GM21526 (cell line): Measurements from ENCODE around the gene TMEM54.

Experiments used
- ATAC-seq: cut with Tn5 transposase; IDR thresholded peaks from one replicate; pipeline ENCODE4 v1.9.1; 2021; ENCODE audit warnings: moderate library complexity; ENCODE audit not compliant: unreplicated experiment, low FRiP score

The TMEM54 gene, protein sequence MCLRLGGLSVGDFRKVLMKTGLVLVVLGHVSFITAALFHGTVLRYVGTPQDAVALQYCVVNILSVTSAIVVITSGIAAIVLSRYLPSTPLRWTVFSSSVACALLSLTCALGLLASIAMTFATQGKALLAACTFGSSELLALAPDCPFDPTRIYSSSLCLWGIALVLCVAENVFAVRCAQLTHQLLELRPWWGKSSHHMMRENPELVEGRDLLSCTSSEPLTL

DNA sequence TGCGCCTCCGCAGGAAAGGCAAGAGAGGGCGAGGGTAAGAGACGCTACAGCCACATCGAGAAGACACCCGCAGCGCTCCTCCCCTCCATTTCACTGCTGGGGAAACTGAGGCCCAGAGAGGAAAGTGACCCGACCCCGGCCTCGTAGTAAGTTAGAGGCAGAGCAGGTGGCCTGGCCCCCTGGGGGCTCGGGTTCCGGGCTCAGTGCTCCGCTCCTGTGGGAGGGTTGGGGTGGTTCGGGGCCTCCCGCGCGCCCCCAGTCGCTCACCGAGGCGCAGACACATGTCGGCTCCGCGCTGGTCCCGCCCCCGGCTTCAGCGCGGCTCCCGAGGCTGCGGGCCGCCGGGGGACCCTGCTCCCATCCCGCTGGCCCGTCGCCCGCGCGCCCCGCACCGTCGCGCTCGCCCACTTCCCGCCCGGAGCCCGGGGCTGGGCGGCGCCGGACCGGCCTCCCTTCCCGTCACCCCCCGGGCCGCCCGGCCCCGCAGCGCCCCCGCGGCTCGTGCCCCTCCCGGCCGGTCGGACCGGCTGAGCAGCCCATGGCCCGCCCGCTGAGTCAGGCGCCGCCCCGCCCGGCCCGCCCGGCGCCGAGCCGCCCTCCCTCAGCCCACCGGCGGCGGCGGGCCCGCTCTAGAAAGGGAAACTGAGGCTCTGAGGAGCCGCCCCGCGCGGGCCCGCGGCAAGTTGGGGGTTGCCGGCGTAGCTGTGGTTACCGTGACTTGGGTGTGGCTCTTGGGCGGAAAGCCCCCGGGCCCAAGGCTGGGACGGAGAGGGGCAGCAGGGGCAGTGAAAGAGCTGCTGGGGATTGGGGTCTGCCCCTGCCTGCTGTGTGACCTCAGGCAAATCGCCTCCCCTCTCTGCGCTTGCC, at the start of gene TMEM54:
TMEM54 (minus strand) TSS at position 434 of the 867 bp plus-strand sequence; CDS start at position 283, 151 bp downstream.
- no peak for ATAC-seq

DNA sequence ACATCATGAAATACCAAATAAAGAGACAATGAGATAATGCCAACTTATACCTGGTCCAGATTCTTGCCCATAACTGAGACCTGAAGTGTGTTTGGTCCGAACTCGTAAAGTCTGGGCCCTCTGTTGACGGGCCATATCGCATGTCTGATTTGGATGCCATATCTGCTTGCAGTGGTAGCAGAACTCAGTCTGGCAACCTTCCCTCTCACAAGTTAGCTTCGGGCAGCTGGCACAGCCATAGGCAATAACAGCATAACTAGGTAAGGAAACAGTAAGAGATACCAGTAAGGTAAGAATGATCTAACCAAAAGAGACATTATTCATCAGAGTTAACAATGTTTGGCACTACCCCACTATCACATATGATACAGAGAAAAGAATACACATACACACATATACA, 48.3 kb upstream of the TMEM54 start:
- no peak for ATAC-seq

DNA sequence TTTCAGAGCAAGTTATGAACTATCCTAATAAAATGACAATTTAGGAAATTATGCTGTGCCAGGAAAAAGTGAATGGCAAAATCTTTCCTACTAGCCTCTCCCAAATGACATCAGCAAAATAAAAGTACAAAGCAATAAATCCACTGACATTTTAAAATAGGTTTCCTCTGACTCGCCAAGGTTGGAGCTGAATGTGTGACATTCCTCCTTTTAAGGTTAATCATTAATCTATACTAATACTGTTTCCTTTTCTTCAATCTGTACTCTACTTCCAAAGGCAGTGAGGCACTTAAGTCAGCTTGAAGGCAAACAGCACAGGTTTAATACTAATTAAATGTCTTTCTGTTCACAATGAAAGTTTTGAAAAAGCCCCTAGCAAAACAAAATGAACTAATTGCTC, 47.7 kb upstream of the TMEM54 start:
- ATAC-seq, result no peak

DNA sequence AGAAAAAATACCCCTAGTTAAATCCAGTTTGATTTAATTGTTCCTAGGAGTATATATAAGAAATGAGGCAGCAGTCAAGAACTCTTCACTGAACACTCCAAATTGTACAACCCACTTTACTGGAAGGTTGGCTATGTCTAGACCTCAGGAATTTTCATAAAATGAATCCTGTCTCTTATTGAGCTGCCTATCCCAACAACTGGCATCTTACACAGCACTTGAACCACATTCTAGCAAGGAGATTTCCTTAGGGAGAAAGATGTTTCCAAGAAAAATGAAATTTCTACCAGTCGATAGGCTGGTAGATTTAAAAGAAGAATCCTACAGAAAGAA, 47.2 kb upstream of the TMEM54 start:
- ATAC-seq, result no peak

DNA sequence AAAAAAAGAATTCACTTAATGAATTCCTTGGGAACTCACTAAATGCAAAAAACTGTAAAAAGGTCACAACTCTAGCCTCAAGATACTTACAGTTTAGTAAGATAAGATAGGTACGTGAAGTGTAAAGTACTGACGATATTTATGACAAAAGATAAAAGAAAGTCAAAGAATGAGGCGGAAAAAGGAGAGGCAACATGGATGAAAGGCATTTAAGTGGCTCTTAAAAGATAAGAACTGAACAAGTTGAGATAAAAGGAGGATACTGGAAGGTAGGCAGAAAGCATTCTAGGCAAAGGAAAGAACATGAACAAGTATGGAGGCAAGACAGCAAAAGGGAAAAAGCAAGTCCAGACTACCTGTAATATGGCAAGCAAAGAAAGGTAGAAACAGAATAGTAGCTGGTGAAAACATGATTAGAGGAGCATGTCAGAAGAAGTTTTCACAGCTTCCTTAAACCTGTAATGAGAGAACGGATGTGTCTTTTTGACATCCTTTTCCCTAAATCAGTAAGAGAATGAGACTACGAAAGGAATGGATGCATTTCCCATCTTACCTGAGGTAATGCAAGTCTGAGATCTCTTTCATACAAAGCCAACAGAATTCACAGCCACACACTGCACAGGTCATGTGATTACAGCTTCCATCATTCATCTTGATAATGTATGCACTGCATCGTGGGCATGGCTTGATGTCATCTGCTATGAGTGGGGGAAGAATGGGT, 46.6 kb upstream of the TMEM54 start:
- ATAC-seq, result no peak

DNA sequence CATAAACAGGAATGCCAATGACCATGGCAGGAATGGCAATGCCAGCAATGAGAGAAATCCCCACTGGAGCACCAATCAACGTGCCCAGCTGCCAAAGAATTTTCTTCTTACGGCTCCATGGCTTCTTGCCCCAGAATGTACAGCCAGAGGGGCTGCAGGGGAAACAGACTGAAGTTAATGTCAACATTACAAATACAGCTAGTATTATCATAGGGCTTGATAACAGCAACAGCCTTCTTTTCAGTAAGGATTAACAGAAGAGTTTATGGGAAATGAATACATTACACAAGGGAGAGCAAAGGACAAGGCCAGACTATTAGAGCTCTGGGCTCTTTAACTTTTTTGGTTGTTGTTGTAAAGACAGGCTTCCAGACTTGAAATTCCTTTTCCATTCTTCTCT, 45.2 kb upstream of the TMEM54 start:
- no peak for ATAC-seq

DNA sequence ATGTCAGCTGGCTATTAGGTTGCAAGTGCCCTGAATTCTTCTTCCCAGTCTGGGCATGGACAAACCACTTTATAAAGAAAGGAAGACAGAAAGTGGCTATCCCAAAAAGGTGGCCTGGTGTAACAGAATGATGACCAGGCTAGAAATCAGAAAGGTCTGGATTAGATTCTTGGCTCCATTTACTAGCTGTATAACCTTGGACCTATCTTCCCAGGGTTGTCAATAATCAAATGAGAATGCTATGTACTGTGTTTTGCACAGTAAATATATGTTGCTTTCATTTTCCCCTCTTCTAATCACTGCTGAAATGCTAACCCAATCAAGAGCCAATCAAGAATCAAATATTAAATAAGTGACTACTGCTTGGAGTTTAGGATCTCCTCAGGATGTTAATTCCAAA, 43.0 kb upstream of the TMEM54 start:
- ATAC-seq, result no peak

DNA sequence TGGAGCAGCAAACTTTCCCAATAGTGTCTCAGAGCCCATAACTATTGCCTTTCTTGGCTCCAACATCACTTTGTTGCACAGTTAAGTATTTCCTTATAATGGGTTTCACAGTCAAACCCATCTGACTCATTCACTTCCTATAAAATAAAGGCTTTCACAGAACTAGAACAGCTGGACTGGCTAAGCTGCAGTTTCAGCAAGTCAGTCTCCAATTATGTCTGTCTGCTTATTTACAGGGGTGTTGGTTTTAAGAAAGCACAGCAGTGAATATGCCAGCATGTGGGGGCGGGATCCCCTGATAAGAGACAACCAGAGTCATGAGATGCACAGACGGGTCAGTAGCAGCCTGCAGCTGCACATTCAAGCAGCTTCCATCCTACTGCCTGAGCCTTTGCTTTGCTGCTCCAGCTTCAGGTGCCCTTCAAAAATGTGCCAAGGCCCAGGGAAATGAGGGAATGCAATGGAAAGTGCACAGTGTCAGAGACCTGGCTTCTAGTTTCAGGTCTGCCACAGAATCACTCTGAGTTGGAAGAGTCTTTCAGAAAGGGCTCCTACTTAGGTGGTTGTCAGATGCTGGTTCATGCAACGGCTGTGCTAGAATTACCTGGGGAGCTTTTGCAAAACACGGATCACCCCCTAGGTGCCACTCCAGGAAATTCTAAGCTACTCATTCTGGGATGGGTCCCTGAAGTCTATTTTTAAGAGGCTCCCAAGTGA, 38.6 kb upstream of the TMEM54 start:
- no peak for ATAC-seq

DNA sequence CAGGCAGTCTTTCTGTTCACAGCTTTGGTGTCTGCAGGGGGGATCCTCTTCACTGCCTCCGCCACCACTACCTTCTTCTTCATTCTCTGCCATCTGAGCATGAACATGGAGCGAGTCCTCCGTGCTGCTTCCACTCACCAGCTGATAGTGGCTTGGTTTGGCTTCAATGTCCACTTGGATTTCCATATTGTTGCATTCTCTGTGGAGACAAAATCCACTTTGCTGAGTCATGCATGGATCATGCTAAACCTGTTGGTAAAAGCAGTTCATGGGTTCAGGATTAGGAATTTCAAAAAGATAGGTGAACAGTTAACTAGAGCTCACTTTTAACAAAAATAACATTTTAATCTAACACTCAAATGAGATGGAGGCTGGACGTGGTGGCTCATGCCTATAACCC, 35.9 kb upstream of the TMEM54 start:
- no peak for ATAC-seq

DNA sequence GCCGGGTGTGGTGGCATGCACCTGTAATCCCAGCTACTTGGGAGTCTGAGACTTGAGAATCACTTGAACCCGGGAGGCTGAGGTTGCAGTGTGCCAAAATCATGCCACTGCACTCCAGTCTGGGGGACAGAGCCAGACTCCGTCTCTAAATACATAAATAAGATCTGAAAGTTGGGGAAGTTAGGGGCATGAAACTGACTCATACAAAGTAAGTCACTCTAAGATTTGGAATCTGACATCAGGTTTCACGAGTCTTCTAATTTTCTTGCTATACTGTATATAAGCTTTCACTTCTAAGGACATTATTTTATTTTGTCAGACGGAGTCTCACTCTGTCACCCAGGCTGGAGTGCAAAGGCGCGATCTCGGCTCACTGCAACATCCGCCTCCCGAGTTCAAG, 33.3 kb upstream of the TMEM54 start:
- ATAC-seq, result no peak

DNA sequence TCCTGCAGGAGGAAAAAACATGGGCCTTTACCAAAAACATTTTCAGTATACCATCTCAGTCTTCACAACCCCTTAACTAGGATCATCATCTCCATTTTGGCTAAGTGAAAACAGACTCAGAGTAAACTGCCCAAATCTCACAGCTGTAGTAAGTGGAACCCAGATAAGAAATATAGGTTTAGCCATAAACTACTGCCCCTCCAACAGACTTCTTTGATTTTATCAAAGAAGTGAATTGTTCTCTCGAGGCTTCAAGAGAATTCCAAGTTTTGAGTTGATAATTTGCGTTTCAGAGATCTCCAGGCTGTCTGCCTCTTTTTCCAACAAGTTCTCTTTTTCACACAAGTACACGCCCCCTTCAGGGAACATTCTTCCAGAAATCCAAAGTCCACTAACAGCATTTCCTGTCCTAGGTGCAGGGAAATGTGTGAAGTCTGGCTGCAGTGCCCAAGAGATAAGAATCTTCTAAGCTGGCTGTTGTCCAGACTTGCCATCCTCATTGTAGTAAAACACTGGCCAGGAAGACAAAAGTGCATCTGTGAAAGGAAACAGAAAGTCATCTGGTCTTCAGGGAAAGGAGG, 32.6 kb upstream of the TMEM54 start:
- ATAC-seq, result no peak

DNA sequence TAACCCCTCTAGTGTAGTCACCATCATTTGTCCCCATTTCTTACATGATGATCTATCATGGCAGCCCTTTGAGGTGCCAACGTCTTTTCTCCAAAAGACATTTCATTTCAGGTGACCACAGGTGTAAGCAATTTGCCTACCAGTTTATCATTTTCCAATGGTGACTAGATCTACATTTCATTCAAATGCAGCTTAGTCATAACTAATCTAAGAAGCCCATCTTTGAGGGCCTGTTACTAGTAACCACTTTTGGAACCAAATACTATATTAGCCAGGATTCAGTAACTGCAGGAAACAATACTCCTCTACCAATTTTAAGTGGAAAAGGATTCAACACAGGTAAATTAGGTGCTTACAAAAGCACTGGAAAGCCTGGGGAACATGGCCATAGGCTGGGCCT, 30.6 kb upstream of the TMEM54 start:
- ATAC-seq, result no peak

DNA sequence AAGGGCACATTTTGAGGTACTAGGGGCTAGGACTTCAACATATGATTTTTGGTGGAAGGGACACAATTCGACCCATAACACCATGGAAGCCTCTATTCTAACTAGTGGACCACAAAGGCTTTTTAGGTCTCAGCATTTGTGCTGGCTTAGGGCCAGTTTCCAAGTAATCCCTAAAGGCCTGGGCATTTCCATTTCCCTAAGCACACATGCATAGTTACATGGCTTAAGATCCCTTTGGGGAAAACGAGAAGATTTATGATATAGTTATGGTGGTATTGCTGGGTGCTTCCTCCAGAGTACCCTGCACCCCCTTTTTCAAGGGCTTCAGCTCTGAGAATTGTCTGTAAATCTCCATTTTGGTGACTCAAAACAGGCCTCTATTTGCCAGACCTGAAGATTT, 28.2 kb upstream of the TMEM54 start:
- no peak for ATAC-seq

DNA sequence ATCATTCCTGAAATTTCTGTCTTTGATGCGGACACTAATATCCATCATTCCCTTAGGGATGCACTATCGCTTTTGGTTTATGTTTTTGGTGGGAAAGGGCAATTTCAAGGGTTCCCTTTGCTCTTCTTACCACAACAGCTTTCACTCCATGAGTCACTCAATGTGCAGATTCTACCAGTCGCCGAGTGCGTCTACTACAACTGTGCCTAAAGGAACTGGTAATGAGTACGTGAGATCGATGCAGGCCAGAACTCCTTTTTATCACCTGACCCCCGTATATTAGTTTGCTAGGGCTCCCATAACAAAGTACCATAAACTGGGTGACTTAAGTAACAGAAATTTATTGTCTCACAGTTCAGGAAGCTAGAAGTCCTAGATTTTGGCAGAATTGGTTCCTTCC, 27.5 kb upstream of the TMEM54 start:
- no peak for ATAC-seq

DNA sequence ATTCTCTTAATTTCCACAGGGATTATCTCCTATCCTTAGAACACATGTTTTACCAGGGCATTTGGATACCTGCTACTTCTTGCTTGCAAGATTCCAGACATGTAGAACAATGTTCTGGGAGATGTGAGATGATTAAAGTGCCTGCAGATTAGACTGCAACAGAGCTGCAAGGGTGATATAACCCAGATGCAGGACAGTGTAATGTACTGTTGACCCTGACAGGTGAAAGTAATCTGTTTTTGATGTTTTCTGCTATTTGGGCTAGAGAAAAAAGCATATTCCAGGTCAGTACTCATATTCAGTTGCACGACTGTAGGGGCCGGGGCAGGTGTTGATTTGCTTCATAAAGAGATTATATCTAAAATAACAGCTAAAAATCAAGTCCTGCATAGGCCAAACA, 27.1 kb upstream of the TMEM54 start:
- no peak for ATAC-seq

DNA sequence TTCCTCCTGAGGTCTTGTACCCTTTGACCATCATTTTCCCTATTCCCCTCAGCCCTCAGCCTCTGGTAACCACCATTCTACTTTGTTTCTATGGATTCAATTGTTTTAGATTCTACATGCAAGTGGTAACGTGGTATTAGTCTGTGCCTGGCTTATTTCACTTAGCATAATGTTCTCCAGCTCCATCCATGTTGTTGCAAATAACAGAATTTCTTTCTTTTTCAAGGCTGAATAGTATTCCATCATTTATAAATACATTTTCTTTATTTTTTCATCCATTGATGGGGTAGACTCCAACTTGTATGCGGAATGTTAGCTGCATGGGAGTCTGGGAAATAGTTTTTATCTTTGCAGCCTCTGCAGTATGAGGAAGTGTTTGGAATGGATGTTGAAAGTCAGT, 26.3 kb upstream of the TMEM54 start:
- ATAC-seq, result no peak

DNA sequence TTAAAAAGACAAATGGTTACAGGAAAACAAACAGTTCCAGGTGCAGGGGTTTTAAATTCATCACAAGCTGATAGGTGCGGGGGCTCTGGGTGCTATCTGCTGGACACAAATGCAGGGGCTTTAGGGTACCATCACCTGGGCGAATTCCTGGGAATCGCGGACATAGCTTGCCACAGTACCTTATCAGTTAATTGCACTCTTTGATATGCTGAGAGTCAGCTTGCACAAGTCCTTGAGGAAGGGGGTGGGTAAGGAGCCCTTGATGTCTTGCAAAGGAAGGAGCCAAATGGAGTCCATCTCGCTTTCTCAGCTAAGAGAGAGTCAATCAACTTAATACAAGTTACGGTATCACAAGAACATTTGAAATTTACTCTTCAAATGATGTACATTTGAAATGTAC, 25.4 kb upstream of the TMEM54 start:
- no peak for ATAC-seq

DNA sequence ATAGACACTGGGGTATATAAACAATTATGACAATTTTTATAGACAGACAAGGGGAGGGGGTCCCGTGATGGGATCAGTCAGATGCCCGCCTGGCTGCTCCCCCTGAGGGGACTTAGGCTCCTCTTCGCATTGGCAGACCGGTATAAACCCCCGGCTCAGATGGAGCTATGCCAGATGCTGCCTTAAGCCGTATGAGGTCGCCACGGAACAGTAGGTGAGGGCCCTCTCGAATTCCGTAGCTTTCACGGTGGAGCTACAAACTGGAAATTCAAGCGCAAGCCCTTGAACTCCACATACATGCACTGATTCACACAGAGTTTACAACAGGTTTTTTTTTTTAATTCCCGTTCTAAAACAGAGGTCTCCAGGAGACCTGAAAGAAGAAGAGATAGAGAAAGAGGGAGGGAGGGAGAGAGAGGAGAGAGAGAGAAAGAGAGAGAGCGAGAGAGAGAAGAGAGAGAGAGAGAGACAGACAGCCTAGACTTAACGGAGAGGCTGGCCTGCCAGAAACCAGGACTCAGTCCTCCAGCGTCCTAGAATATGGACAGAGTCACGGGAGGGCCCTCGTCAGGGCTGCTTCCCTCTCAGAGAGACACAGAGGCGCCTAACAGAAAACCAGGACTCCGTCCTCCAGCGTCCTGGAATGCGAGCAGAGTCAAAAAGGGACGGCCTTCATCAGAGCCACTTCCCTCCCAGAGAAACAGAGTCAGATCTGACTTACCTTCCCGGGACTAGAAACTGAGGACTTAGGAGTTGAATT, 24.4 kb upstream of the TMEM54 start:
- no peak for ATAC-seq

DNA sequence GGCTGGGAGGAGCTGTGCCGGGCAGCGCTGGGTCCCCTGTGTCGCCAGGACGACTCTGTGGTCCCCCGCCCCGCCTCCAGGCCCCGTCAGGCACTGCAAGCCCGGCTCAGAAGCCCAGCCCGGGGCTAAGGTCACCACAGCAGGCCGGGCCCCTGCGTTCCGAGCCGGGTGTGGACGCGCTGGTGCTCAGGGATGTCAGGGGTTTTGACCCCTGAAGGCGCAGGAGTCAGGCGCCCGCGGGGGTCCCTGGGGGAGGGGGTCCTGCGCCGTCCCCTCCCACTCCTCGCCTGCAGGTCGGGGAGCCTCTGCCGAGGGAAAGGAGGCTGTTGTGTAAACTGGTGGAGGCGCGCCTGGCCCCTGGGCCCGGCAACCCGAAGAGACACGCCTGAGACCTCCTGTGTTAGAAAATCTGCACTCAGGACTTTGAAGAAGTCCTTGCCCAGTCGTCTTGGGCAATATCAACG, 23.7 kb upstream of the TMEM54 start:
- ATAC-seq, result no peak

DNA sequence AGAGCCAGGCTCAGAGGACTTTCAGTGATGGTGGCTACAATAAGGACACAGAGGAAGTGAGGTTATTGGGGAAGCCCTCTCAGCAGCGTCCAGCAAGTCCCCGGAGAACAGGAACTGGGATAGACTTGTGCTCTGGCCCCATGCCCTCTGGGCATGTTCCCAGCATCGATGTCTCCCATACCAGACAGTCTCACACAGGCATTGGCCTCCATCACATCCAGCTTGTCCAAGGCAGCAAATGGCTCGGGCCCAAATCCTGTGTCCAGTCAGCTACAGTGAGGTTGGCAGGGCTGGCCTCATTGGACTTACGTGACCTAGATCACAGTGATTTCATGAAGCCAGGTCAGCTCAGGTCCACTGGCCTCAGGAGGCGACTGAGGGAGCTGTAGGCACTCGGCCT, 19.6 kb upstream of the TMEM54 start:
- no peak for ATAC-seq
